Renal cortex interstitium (tissue), 11 donors: ENCODE results near the gene HOOK2. TPM values are rescaled to one million over a fixed set of nuclear protein-coding genes. Genes with fewer than 3 reads are reported as not detected.
"Not testable (repeated sequence)": the region's sequence is repeated elsewhere in the genome, so short reads cannot be mapped to it uniquely, and the experiment has no call there.

Source experiments
- DNase-seq, 11 donors: peaks; one replicate each; pipeline ENCODE4 v3.0.0-alpha.2; 2013; ENCODE audit warnings: low read depth in 9 of 11, low spot score in 4 of 11; ENCODE audit errors: extremely low read depth in 1 of 11
- polyA plus RNA-seq, 3 donors: library from polyadenylated mRNA; unstranded; fragments of 120-200 nt; gene quantifications; one replicate each; pipeline ENCODE4 v1.2.1, GENCODE V29; 2013; ENCODE audit not compliant: insufficient read length in 3 of 3

HOOK2 gene
- polyA plus RNA-seq, 3 donors = 43.8 to 89.3 (median 56.4) TPM

- no peak for DNase-seq
Observed at GRCh38 chr19:12733369-12734214, 41.8 kb downstream of the HOOK2 start.

DNA sequence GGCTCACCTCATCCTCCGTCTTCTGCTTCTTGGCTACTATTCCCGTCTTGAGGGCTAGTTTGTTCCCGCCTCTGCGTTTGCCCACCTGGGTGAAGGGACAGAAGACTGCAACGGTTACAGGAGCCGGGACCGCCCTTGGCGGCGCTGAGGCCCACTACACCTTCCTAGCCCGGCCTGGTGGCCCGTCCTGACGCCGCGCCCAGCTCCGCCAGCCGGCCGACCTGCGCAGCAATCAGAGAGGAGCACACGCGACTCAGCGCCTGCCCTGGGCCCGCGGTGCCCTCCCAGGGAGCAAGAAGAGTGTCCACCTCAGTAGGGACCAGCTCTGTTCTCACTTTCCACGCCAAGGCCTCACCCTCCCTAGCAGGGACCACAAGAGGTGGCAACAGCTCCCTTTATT is 44.0 kb downstream of the HOOK2 start:
- no peak for DNase-seq

GRCh38 chr19:12730064-12730463 is 45.3 kb downstream of the HOOK2 start:
- no peak for DNase-seq

DNA sequence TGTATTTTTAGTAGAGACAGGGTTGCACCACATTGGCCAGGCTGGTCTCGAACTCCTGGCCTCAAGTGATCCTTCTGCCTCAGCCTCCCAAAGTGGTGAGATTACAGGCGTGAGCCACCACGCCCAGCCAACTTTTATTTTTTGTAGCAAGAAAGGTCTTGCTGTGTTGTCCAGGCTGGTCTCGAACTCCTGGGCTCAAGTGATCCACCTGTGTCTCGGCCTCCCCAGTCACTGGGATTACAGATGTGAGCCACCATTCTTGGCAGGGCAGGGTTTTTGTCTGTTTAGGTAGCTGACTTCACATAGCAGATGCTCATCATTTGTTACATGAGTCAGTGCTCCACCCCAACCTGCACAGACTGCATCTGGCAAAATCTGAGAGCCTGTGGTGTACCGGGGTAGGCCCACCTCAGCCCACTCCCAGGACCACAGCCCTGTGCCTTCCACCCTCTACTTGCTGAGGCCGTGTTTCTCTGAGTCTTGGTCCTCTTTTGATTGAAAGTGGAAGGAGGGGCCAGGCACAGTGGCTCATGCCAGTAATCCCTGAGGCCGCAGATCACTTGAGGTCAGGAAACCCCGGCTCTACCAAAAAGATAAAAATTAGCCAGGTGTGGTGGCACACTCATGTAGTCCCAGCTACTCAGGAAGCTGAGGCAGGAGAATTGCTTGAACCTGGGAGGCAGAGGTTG is 47.5 kb downstream of the HOOK2 start:
- DNase-seq = no peak

DNA sequence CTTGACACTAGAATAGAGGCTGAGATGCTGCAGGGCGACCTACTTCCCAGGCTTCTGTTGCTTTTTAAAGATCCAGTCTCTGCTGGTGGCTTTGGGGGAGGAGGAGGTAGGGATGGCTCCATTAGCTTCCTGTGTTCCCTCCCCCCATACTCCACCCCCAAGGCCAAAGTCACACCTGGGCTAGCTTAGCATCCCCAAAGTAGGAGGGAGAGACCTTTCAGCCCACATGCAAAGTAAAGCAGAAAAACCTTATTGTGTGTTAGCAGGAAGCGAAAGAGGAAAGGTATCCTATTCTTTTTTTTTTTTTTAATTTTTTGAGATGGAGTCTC is 48.4 kb downstream of the HOOK2 start:
- no peak for DNase-seq

GRCh38 chr19:12725612-12726011 is 49.7 kb downstream of the HOOK2 start:
- not testable (repeated sequence) for DNase-seq

DNA sequence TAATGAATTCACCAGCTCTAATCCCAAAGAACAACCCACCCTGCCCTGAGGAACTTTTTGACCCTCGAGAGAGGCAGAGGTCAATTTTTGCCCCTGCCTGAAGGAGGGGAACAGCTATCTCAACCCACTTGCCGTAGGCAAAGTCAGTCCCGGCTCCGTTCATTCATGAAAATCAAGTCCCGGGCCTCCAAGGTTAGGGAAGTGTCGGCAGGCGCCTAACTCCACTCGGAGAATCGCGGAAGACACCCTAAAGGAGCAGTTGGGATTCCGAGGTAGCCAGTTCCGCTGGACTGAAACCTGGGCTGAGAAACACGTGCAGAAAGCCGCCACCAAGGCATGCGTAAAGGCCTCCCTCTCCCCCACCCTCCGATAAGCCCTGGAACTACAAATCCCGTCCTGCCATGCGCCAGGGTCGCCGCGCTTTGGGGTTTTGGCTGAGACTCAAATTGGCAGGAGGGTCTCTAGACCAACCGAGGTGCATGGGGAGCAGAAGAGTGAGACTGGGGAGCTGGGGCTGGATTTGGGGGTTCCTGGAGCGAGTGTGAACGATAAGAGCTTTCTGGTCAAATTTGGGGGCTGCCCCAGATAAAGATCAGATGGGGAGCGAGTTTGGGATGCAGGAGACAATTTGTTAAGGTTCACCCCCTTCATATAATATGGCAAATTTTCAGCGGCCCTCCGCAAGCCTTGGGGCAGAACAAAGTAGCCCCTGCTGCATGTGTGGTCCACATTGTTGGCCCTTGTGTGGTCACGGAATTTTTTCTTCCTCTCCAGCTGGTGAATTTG is 51.5 kb downstream of the HOOK2 start, which contains the start of gene TNPO2:
Gene TNPO2, minus strand, starts transcription at position 292 of the 786 bp plus-strand sequence. CDS start 2,955 bp downstream, outside the sequence.
- DNase-seq = peak in 3 of 11 donors; percentile 53 to 66 (median 63)

DNA sequence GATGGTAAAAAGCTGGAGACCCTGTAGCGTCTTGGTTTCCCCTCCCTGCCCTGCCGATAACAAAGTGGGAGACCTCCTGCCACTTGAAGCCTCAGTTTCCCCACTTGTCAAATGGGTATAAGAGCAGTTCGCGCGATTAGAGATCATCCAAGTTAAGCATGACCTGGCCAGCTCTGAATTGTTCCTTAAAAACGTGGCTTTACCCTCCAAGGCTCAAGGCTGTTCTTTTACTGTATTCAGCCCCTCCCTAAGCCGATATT is 52.0 kb downstream of the HOOK2 start:
- DNase-seq = no peak

DNA sequence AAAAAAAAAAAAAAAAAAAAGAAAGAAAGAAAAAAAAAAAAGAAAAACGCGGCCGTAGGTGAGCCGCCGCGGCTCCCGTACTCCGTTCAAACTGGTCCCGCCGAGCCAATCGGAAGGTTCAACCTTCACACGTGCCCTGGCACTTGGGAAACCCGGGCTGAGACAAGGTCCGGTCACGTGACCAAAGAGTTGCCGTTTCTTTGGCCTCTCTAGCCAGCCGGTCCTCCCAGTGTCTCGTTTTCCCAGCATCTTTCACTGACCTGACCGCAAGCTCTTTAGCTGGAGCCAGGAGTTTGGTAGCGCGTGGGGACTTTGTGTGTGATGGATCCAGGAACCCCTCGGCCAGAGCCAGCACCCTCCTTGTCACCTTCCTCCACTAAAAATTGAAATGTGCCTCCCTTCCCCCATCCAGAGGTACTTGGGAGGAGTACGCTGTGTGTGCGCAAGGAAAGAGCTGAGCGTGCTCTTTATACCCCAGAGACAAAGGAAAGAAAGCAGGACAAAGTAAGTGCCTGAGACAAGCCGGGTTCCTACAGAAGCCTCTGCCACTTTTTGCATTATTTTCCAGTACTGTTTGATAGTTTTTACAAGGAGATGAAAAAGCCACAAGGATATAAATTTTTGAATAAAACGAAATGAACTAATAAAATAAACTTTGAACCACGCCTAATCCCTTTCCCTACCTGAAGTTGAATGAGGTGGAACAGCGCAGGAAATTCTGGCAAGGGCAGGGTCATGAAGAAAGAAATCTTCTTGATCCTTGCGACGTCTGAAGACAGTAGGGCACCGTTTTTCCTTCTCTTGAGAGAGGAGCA is 52.6 kb downstream of the HOOK2 start:
- DNase-seq = peak; percentile 93 to 99 (median 98)

GRCh38 chr19:12721656-12722565 is 53.4 kb downstream of the HOOK2 start:
- DNase-seq = peak in 8 of 11 donors; percentile 57 to 75 (median 64)

- DNase-seq = peak in 1 of 11 donors; percentile 7
Observed at GRCh38 chr19:12720851-12721655, 54.3 kb downstream of the HOOK2 start.

DNA sequence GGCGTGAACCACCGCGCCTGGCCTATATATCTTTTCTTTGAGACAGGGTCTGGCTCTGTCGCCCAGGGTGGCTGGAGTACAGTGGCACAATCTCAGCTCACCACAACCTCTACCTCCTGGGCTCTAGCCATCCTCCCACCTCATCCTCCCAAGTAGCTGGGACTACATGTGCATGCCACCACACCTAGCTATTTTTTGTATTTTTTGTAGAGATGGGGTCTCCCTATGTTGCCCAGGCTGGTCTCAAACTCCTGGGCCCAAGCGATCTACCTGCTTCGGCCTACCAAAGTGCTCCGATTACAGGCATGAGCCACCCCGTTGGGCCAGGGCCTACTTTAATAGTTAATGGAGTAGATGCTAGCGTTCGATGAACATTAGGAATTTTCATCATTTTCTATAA is 55.1 kb downstream of the HOOK2 start:
- DNase-seq = no peak

DNA sequence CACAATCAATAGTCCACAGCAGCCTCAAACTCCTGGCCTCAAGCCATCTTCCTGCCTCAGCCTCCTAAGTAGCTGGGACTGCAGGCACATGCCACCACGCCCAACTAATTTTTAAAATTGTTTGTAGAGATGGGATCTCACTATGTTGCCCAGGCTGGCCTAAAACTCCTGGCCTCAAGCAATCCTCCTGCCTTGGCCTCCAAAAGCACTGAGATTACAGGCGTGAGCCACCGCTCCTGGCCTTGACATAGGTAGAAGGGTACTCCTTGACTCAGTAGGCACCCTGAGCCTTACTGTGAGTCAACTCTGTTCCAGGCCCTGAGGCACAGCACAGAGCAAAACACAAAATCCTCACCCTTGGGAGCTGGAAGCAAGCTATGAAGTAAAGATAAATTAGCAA is 59.4 kb downstream of the HOOK2 start:
- DNase-seq = no peak

DNA sequence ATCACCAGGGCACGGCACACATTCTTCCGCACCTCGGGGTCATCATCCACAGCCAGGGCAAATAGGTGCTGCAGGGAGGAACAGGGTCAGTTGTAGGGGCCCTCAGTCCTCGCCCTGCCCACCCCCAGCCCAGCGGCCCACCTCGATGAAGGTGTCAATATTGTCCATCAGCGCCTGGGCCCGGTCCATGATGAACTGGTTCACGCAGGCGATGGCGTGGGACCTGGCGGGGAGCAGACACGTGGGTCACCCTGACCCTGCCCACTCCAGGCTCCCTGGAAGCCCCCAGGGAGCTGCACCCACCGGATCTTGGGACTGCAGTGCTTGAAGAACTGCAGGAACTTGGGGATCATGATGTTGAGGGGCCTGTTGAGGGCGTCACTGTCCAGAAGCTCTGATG is 60.2 kb downstream of the HOOK2 start:
- no peak for DNase-seq

DNA sequence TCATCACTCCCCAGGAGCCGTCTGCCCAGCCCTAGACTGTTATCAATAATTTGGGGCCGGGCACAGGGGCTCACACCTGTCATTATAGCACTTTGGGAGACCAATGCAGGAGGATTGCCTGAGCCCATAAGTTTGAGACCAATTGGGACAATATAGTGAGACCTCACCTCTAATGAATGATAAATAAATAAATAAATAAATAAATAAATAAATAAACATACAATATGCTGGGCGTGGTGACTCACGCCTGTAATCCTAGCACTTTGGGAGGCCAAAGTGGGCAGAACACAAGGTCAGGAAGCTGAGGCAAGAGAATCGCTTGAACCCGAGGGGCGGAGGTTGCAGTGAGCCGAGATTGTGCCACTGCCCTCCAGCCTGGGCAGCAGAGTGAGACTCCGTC is 62.0 kb downstream of the HOOK2 start:
- not testable (repeated sequence) for DNase-seq
